Spleen (tissue), 7 donors: ENCODE data around the gene PELI2.

Experiments used
- CTCF ChIP-seq, 11 experiments: fragments of 200-600 bp in 7 of 11; fragments of 450-650 bp in 4 of 11; sonication (generic) in 4 of 11; IDR thresholded peaks in 8 of 11; conservative IDR thresholded peaks in 3 of 11; 1 replicate in 7 of 11; 2 replicates in 4 of 11; pipeline versions ENCODE4 v1.4.0 to v1.8.0; 2016 to 2021; ENCODE audit warnings: antibody characterized with exemption in 11 of 11, inconsistent platforms in 4 of 11, mild to moderate bottlenecking in 1 of 11
- POLR2A ChIP-seq, 3 donors: fragments of 450-650 bp; IDR thresholded peaks; one replicate each; pipeline ENCODE4 v1.5.1; 2017; ENCODE audit warnings: antibody characterized with exemption in 3 of 3, mild to moderate bottlenecking in 1 of 3
- POLR2AphosphoS5 ChIP-seq, 3 donors: sonication (generic); formaldehyde crosslinking; IDR thresholded peaks; one replicate each; pipeline ENCODE4 v1.5.1; 2017; ENCODE audit warnings: antibody characterized with exemption in 3 of 3
- donor health status: DM: no; HTN: no; CAD: no; lungs with moderate emphysema.
- donor health status: DM: no; HTN: no; CAD: no.
- donor health status: DM: no; HTN: no; CAD: no.

DNA sequence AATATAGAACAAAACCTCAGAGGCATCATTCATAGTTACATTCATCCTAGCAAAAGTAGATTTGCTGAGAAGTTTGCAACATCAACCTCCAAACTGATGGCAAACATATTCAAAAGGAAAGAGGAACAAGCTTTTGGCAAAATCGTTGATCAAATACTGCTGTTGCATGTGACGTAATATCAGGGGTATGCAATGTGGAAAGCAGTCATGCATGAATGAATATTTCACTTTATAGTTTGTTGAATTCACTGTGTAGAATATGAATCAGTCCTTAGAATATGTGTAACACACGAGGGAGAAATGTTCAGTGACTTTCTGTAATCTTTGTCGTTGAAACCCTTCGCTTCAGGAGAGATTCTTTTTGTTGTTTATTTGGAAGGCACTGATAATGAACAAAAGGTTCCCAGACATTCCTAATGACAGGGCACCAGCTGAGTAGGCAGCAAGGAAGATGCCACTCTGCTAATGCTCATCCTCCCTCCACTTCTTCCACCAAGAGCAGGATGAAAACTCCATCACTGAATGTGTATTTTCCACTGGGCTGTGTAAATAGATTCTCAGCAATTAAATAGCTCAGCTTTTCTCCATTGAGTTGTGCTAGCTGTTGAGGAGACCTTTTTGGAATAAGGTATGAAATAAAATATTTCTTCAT is 126.1 kb downstream of the PELI2 start:
- TF ChIP-seq POLR2A (IDR thresholded peaks at IDR 0.05) (no peak), CTCF (IDR thresholded peaks at IDR 0.05 in 8 of 11, conservative IDR thresholded peaks at IDR 0.05 in 3 of 11) (no peak), POLR2AphosphoS5 (IDR thresholded peaks at IDR 0.05) (no peak)
